Forelimb muscle (tissue), 1 donor: ENCODE measurements around the gene IL21R. TPM values are rescaled to one million over a fixed set of nuclear protein-coding genes. Genes with fewer than 3 reads are reported as not detected.
"Not testable (repeated sequence)": the region's sequence is repeated elsewhere in the genome, so short reads cannot be mapped to it uniquely, and the experiment has no call there.

Experiments used
- DNase-seq: peaks from one replicate; pipeline ENCODE4 v3.0.0-alpha.2; 2013; ENCODE audit warnings: low read depth
- polyA plus RNA-seq: library from polyadenylated mRNA; unstranded; fragments of 120-200 nt; gene quantifications from one replicate; pipeline ENCODE4 v1.2.1, GENCODE V29; 2013; ENCODE audit not compliant: insufficient read length

The IL21R gene
- polyA plus RNA-seq, 1 donor = 0.20 TPM

DNA sequence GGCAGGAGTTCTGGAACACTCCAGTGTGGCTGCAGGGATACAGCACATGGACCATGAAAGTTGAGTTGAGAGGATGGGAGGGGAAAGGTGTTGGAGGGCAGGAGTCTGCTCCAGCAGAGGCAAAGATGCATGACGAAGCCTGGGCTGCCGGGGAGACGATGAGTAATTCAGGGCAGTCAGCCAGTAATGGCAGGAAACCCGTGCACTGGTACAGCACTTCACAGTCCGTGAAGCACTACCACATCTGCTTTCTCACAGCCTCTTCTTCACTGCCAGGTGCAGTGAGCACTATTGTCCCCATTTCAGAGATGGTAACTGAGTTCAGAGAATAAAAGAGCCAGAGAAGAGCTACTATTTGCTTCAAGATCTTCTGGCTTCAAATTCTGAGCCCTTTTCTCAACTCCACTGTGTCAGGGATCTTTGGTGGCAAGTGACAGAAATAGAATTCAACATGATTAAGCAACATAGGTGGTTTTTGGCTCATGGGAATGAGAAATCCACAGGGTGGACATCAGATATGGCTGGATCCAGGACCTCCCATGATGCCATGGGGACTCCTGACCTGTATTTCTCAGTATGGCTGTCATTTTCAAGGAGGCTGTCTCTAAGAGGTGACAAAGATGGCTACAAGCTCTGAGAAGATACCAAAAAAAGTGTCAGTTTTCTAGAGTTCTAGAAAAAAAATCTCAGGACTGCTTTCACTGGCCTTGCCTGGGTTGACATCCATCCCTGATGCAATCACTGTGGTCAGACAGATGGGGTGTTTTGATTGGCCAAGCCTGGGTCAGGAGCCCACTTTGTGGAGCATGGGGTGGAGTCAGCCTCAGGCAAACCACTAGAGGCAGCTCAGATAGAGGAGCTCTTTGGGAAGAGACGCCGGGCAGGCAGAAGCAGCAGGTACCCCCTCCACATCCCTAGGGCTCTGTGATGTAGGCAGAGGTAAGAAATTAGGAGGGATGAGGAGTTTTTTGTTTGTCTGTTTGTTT is 24.7 kb downstream of the IL21R start:
- no peak for DNase-seq

DNA sequence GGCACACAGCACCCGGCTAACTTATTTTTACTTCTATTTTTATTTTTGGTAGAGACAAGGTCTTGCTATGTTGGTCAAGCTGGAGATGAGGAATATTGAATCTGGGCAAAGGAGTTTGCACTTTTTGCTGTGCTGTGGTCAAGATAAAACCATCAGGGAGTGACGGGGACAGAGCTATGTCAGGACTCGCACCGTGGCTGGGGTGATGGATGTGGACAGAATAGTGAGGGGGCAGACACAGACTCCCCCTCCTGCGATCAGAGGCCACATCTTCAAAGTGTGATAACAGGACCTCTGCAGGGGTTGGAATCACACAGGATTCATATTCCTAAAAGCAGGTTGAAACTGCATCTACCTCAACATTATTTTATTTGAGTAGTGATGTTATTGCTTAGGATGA is 25.6 kb downstream of the IL21R start:
- DNase-seq = no peak

DNA sequence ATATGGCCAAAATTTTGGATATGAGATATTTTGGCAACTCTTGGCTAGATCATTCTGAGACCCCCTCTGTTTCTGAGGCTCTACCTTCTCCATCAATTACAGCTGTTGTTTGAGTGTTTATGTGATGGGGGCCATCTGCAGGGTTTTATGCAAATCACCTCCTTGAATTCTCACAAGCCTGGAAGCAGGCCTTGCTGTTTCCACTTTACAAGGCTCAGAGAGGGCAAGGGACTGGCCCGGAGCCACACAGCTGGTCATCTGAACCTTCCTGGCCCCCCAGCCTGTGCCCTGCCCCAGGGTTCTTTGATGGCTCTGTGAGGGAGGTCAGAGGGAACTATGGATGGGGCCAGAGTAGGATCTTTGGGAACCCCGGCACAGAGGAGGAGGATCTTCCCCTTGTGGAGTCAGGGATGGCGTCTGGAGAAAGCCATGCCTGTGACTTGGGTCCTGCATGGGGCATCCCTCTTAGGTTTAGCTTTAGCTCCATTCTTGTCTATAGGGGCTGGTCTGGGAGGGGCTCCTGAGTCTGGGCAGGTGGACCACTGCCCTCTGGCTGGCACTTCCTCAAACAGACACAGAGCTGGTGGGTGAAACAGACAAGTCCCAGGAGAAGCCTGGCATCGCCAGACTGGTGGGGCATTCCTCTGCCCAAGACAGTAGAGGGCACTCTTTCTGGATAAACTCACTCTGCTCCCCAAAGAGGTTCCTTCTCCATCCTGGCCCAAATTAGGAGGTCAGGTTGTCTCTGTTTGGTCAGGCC is 26.2 kb downstream of the IL21R start:
- DNase-seq = no peak

DNA sequence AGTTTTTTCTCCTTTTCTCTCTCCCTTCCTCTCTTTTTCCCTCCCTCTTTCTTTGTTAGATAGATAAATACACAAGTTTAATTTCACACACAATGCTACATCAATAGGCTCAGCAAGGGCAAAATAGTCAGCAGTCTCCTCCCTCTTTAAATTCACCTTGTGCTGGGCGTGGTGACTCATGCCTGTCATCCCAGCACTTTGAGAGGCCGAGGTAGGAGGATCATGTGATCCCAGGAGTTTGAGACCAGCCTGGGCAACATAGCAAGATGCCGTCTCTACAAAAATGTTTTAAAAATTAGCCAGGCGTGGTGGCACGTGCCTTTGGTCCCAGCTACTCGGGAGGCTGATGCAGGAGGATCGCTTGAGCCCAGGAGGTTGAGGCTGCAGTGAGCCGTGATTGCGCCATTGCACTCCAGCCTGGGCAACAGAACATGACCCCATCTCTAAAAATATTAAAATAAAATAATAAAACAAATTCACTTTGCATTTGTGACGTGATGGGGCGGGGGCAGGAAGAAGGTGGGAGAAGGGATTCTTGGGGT is 27.4 kb downstream of the IL21R start:
- DNase-seq = no peak

DNA sequence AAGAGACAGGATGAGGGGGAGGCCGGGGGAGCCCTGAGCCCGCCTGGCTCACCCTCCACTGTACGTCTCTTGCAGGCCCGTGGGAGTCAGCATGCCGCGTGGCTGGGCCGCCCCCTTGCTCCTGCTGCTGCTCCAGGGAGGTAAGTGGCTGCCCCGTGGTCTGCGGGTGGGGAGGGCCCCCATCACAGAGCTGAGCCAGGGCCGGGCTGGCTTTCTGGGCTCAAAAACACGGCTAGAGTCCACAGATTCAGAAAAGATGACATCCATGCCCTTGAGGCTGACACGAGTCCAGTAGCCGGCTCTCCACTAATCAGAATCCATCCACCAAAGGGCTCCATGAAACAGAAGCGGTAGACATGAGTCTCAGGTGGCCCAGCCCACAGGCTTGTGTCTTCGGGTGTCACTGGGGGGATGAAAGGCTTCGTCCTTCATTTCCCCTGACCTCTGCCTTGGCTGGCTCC is 28.0 kb downstream of the IL21R start:
- DNase-seq = no peak

DNA sequence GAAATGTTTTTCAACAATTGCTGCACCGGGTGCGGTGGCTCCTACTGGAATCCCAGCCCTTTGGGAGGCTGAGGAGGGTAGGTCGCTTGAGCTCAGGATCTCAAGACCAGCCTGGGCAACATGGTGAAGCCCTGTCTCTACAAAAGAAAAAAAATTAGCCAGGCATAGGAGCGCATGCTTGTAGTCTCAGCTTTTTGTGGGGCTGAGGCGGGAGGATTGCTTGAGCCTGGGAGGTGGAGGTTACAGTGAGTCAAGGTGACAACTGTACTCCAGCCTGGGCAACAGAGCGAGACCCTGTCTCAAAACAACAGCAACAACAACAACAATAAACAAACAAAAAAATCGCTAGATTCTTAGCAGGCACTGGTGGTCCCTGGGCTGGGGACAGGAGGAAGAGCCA is 28.5 kb downstream of the IL21R start:
- no peak for DNase-seq

DNA sequence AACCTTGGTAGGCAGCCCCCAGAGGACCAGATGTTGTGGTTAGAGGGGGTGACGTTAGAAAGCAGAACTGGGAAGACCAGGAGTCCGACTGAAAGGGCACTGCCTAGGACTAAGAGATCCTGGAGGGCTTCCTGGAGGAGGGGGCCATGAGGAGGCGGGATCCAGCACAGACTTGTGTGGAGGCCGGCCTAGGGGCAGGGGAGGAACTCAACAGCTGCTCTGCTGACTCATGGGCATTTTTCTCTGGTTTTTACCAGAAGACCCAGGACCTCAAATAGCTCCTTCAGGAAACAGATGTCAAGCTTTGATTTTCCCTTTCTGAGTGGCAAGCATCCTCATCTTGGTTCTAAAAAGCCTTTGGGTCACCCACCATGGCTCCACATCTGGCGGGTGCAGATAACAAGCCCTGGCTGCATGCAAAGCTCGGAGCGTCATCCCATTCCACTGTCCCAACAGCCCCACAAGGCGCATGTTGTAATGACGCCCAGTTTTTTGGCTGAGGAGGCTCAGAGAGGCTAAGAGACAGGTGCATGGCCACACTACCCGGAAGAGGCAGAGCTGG is 29.0 kb downstream of the IL21R start:
- DNase-seq = no peak

DNA sequence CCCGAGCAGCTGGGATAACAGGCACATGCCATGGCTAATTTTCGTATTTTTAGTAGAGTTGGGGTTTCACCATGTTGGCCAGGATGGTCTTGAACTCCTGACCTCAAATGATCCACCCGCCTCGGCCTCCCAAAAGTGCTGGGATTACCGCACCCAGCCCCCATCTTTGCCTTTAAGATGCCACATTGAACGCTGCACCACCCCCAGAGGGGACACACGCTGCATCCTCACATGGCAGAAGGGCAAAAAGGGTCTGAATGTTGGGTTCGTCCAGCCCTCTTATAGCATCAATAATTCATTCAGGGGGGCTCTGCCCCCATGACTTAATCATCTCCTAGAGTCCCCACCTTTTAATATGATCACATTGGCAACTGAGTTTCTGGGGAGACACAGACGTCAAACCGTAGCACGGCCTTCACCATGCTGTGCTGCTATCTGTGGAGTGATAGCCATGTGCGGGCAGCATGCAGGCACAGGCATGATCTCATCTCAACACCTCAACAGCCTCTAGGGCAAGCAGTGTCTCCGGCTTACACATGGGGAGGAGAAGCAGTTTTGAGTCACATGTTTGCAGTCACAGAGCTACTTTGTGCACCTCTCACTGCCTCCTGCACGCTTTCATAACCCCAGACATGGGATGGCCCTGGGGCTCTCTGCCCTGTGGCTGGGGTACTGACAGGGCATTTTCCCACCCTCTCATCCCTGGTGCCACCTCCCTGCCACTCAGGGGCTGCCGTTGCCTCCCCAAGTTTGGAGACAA is 30.0 kb downstream of the IL21R start:
- DNase-seq = no peak

DNA sequence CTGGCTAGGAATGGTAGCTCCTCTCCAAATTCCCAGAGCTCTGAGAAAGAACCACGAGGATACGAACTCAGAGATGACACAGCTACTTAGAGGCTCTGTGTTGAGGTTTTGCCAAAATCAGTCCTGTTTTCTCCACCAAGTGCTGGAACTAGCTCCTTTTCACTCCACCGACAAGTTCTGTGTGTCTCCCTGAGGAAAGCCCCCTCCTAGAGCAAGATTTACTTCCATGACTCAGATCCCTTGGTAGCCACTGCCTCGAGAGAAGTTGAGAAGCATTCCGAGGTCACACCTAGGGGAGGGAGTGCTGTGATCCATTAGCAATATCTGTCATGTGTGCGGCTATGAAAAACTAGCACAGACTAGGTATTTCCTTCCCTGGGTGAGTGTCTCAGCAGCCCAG is 30.6 kb downstream of the IL21R start:
- DNase-seq = no peak

DNA sequence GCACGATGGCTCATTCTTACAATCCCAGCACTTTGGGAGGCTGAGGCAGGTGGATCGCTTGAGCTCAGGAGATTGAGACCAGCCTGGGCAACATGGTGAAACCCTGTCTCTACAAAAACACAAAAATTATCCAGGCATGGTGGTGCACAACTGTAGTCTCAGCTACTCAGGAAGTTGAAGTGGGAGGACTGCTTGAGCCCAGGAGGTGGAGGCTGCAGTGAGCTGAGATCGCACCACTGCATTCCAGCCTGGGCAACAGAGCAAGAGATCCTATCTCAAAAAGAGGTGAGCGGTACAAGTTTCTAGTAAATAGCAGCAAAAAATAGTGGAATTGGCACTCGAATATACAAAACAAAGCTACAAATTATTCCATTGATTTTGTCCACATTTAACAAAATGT is 31.2 kb downstream of the IL21R start:
- not testable (repeated sequence) for DNase-seq

DNA sequence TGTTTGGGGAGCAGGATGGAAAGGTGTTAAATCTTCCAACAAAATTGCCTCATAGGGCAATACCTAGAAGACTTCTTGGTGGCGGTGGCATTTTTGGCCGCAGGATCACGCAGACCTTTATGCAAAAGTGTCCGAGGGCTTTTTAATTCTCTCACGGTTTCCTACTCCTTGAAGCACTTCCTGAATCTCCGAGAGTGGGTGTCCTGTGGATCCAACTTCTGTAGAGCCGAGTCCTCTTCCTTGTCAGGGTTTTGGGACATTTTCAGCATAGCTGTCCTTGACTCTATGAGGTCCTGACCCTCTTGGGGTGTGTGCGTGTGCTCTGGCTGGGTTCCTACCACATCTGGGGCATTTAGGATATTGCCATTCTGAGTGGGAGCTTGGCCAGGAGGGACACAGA is 31.7 kb downstream of the IL21R start:
- DNase-seq = no peak

DNA sequence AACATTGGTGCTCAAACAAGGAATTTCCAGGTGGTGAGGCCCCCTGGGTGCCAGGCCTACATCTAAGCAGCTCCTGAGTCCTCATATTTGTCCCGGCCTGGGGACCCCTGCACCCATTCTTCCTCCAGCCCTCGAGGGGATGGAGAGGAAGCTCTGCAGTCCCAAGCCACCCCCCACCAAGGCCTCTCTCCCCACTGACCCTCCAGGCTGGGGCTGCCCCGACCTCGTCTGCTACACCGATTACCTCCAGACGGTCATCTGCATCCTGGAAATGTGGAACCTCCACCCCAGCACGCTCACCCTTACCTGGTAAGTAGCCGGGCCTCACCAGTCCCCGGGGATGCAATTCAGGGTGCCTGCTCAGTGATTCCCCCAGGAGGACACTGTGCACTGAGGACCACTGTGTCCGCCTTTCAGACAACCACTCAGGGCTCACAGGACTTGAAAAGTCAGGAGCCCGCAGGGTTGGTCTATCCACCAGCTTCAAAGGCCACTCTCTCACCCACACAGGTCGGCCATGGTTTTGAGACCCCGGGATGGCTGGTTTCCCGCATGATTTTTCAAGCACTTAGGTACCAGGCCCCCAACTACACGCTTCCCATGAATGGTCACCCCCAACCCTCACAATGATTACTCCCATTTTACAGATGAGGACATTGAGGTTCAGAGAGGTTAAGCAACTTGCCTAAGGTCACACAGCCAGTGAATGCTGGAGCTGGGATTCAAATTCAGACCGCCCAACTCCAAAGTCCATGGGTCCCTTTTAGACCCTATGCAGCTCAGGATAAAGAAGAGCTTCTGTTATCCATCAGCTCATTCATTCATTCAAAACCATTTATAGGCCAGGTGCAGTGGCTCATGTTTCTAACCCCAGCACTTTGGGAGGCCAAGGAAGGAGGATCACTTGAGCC is 32.4 kb downstream of the IL21R start:
- no peak for DNase-seq

DNA sequence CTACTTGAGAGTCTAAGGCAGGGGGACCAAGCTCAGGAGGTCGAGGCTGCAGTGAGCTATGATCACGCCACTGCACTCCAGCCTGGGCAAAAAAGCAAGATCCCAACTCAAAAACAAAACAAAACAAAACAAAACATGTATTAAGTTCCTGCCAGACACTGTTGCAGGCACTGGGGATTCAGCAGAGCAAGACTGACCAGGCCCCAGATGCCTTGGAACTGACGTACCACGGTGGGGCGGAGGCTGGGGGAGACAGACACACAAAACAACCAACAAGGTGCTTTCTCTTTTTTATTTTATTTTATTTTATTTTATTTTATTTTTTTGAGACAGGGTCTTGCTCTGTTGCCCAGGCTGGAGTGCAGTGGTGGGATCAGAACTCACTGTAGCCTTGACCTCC is 33.2 kb downstream of the IL21R start:
- DNase-seq = not testable (repeated sequence)

DNA sequence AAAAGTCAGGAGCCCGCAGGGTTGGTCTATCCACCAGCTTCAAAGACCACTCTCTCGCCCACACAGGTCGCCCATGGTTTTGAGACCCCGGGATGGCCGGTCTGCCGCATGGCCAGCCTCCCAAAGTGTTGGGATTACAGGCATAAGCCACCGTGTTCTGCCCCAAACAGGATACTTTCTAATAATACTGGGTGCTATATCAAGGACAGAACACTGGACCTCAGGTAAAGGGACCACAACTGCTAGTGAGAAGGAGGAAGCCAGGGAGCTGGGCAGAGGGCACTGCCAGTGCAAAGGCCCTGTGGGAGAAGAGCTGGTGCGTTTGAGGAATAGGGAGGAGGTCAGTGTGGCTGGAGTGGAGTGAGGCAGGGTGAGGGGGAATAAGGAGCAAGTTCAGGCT is 34.1 kb downstream of the IL21R start:
- no peak for DNase-seq

DNA sequence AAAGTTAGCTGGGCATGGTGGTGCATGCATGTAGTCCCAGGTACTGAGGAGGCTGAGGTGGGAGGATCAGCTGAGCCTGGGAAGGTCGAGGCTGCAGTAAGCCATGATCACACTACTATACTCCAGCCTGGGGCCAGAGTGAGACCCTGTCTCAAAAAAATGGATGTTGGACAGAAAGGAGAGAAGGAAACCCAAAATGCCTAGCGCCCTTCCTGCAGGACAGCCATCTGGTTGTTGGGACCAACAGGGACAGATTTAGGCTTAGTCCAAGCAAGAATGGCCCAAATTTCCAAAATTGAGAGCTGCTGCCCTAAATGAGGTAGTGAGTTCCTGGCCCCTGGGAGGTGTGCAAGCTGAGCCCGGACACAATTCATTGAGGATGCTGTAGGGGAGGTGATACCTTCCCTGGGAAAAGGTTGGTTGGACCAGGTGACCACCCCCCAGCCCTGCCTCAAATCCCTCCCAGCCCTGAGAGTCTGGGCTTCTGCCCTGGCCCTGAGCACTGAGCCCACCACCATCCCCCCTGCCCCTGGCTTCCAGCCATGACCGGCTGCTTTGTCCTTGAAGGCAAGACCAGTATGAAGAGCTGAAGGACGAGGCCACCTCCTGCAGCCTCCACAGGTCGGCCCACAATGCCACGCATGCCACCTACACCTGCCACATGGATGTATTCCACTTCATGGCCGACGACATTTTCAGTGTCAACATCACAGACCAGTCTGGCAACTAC is 35.1 kb downstream of the IL21R start:
- no peak for DNase-seq

DNA sequence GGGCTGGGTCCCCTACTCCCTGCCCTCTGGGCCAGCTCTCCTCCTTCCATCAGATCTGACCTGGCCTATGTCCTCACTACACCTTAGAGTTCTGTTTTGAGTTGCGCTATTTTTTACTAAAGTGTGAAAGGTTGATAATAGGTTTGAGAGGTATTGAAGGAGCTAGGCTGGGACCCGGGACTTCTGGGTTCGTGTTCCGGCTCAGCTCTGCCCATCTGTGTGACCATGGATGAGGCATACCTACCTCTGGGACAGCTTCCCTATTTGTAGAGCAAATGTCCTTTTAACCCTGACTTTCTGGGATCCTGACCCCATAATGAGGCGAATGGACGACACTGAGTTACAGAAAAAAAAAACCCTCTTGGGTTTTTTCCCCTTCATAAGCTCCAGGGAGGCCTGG is 36.0 kb downstream of the IL21R start:
- no peak for DNase-seq

DNA sequence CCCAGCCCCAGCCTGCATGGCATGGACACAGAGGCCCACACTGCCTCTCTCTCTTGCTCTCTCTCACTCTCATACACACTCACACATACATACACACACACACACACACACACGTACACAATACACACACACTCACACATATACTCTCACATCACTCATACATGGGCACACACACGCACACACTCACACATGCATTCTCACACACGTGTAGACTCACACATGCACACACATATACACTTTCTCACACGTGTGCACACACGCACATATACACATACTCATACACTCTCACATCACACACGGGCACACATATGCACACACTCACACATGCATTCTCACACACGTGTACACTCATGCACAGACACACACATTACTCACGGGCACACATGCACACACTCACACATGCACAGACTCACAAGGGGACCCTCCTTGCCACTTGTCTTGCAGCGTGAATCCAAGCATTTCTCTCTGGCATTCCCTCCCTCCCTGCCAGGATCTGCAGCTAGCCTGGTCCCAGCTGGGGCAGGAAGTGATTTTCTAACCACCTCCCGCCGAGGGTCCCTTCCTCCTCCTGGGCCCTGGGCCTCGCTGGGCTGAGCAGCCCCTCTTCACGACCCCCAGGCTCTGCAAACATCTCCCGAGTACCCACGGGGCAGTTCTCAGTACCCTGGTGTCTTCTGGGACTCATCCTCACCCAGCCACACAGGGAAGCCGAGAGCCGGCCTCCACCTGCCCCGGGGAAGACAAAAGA is 37.5 kb downstream of the IL21R start:
- DNase-seq = no peak

DNA sequence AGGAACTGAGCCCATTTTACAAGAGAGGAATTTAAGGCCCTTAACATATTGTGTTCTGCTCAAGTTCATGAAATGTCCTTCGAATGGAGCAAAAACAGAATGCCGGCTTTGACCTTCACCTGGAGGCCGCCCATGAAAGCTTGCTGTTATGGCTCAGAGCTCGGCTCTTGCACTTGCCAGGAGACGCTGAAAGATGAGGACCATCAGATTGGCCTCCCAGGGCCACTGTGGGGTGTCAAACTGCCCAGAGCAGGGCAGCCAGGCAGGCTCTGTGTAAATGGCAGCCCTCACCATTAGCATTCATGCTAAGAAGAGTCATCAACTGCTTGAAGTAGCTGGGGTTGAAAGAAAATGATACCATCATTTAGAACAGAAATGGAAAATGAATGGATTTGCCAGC is 39.3 kb downstream of the IL21R start:
- DNase-seq = no peak

DNA sequence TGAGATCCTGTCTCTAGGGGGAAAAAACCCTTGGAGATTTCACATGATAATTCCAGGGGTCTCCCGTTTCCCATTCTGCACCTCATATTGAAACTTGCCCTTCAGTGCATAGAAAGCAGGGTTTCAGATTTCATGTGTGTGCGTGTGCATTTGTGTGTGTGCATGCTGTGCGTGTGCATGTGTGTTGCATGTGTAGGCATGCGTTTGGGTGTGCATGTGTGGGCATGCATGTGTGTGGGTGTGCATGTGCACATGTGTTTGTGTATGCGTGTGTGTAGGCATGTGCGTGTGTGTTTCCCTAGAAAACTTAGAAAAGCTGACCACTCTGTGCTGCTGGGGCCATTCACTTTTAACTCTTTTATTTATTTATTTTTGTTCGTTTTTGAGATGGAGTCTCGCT is 40.0 kb downstream of the IL21R start:
- DNase-seq = no peak
